Panc1 (cell line): ENCODE measurements around the gene ATF2. TPM values are rescaled to one million over a fixed set of nuclear protein-coding genes. Genes with fewer than 3 reads are reported as not detected.

Experiments used
- ATAC-seq: fragments of 200-7000 bp; cut with Tn5 transposase; 2 replicates; pipeline ENCODE4 v1.9.1; 2020; ENCODE audit warnings: mild to moderate bottlenecking, moderate library complexity
- BruUV-seq: library from RNA; stranded (reverse); fragments of 400-500 nt; replicated peaks from 2 replicates; lab custom pipeline; 2021; lab: Mats Ljungman, UMichigan
- CTCF ChIA-PET: fragments of 300-600 bp; sonication (Branson Sonifier 250); formaldehyde crosslinking; loops from one replicate; lab custom pipeline; 2022; ENCODE audit warnings: antibody characterized with exemption; lab: Charles Lee
- POLR2A ChIA-PET: fragments of 300-600 bp; sonication (Branson Sonifier 250); formaldehyde crosslinking; loops from one replicate; lab custom pipeline; 2022; ENCODE audit warnings: antibody characterized with exemption; lab: Charles Lee
- DNase-seq: peaks from one replicate; pipeline ENCODE4 v3.0.0-alpha.2; 2010; ENCODE audit warnings: low read depth, low spot score
- H3K27ac ChIP-seq: 2 replicates; pipeline ENCODE4 v1.5.1; 2011; ENCODE audit warnings: mild to moderate bottlenecking, low read length, inconsistent platforms
- H3K27me3 ChIP-seq: fragments of 200-500 bp; sonication (Bioruptor generic); 2 replicates; pipeline ENCODE4 v1.6.0; 2014; ENCODE audit warnings: low read length, inconsistent platforms; ENCODE audit not compliant: control insufficient read depth, insufficient read depth
- H3K36me3 ChIP-seq: fragments of 200-500 bp; sonication (Bioruptor generic); 2 replicates; pipeline ENCODE4 v1.5.1; 2014; ENCODE audit warnings: inconsistent platforms, mild to moderate bottlenecking, low read length, moderate library complexity; ENCODE audit not compliant: control insufficient read depth, insufficient read depth
- H3K4me1 ChIP-seq: 2 replicates; pipeline ENCODE4 v1.5.1; 2011; ENCODE audit warnings: inconsistent platforms, mild to moderate bottlenecking, low read length, moderate library complexity; ENCODE audit not compliant: control insufficient read depth, insufficient read depth
- H3K4me3 ChIP-seq, 2 experiments: 2 replicates each; pipeline ENCODE4 v1.5.1; 2011 to 2012; ENCODE audit warnings: low read depth in 2 of 2, low read length in 2 of 2, mild to moderate bottlenecking in 2 of 2, inconsistent platforms in 1 of 2, moderate library complexity in 1 of 2
- H3K9me3 ChIP-seq: fragments of 200-500 bp; sonication (Bioruptor generic); 2 replicates; pipeline ENCODE4 v1.5.1; 2014; ENCODE audit warnings: low read depth, mild to moderate bottlenecking, inconsistent platforms, low read length, moderate library complexity; ENCODE audit not compliant: control insufficient read depth, insufficient read depth
- POLR2AphosphoS5 ChIP-seq: IDR thresholded peaks from 2 replicates; pipeline ENCODE4 v1.6.1; 2012; ENCODE audit warnings: mild to moderate bottlenecking, low read depth, low read length, moderate library complexity
- SIN3A ChIP-seq: IDR thresholded peaks from 2 replicates; pipeline ENCODE4 v1.6.1; 2012; ENCODE audit warnings: low read depth, mild to moderate bottlenecking, low read length, moderate library complexity, borderline replicate concordance; ENCODE audit not compliant: insufficient read depth
- TCF7L2 ChIP-seq: IDR thresholded peaks from 2 replicates; pipeline ENCODE4 v1.6.1; 2011; ENCODE audit warnings: mild to moderate bottlenecking, low read depth, low read length, inconsistent platforms
- in situ Hi-C: cut with HindIII; loops from 2 replicates; pipeline ENCODE4 v1.10.0; 2016; ENCODE audit warnings: low sequenced_read_pairs, low pct_unique_long_range_greater_than_20kb
- intact Hi-C: fragments of 100-400 bp; cut with micrococcal nuclease; formaldehyde crosslinking; loops from one replicate; pipeline ENCODE4 v1.10.0; 2022; ENCODE audit not compliant: unreplicated experiment
- total RNA-seq: library from RNA; stranded (reverse); gene quantifications from one replicate; pipeline ENCODE4 v1.2.1, GENCODE V29; 2021; ENCODE audit not compliant: unreplicated experiment
- TF ChIP-seq, protein P1 (sequence below): fragments of 450-650 bp; IDR thresholded peaks from 2 replicates; pipeline ENCODE4 v1.5.1; 2017; ENCODE audit warnings: mild to moderate bottlenecking
- TF ChIP-seq, protein P2 (sequence below), 2 experiments: IDR thresholded peaks; 2 replicates each; pipeline ENCODE4 v1.6.1; 2011 to 2012; ENCODE audit warnings: low read depth in 2 of 2, control low read depth in 1 of 2, low read length in 1 of 2, mild to moderate bottlenecking in 1 of 2, moderate library complexity in 1 of 2; ENCODE audit not compliant: insufficient read depth in 1 of 2

Gene ATF2
- total RNA-seq, 1 experiment from 2014 or later: 61.8 TPM

DNA sequence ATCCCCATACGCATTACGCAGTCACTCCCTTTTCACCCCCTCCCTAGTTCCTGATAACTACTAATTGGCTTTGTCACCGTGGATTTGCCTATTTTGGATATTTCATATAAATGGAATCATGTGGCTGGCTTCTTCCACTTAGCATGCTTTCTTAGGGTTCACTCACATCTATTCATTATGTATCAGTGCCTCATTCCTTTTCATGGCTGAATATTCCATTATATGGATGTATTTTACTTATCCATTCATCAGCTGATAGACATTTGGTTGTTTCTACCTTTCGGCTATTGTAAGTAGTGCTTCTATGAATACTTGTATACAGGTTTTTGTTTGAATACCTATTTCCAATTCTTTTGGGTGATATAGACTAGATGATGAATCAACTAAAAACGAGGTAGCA, 8.6 kb upstream of the ATF2 start:
- in situ Hi-C loops: no loop called here
- TF ChIP-seq, protein P1, sequence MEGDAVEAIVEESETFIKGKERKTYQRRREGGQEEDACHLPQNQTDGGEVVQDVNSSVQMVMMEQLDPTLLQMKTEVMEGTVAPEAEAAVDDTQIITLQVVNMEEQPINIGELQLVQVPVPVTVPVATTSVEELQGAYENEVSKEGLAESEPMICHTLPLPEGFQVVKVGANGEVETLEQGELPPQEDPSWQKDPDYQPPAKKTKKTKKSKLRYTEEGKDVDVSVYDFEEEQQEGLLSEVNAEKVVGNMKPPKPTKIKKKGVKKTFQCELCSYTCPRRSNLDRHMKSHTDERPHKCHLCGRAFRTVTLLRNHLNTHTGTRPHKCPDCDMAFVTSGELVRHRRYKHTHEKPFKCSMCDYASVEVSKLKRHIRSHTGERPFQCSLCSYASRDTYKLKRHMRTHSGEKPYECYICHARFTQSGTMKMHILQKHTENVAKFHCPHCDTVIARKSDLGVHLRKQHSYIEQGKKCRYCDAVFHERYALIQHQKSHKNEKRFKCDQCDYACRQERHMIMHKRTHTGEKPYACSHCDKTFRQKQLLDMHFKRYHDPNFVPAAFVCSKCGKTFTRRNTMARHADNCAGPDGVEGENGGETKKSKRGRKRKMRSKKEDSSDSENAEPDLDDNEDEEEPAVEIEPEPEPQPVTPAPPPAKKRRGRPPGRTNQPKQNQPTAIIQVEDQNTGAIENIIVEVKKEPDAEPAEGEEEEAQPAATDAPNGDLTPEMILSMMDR: no peak
- TF ChIP-seq SIN3A: no peak
- TF ChIP-seq TCF7L2: no peak
- TF ChIP-seq POLR2AphosphoS5: no peak
- TF ChIP-seq, protein P2, sequence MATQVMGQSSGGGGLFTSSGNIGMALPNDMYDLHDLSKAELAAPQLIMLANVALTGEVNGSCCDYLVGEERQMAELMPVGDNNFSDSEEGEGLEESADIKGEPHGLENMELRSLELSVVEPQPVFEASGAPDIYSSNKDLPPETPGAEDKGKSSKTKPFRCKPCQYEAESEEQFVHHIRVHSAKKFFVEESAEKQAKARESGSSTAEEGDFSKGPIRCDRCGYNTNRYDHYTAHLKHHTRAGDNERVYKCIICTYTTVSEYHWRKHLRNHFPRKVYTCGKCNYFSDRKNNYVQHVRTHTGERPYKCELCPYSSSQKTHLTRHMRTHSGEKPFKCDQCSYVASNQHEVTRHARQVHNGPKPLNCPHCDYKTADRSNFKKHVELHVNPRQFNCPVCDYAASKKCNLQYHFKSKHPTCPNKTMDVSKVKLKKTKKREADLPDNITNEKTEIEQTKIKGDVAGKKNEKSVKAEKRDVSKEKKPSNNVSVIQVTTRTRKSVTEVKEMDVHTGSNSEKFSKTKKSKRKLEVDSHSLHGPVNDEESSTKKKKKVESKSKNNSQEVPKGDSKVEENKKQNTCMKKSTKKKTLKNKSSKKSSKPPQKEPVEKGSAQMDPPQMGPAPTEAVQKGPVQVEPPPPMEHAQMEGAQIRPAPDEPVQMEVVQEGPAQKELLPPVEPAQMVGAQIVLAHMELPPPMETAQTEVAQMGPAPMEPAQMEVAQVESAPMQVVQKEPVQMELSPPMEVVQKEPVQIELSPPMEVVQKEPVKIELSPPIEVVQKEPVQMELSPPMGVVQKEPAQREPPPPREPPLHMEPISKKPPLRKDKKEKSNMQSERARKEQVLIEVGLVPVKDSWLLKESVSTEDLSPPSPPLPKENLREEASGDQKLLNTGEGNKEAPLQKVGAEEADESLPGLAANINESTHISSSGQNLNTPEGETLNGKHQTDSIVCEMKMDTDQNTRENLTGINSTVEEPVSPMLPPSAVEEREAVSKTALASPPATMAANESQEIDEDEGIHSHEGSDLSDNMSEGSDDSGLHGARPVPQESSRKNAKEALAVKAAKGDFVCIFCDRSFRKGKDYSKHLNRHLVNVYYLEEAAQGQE (IDR thresholded peaks at IDR 0.05; ENCODE audit: insufficient read depth in 1 of 2, low read depth in 2 of 2, low read length in 1 of 2): no peak
- H3K36me3 ChIP-seq: peaks cover 41% of the 10 kb centered on the region
- peaks cover 10% of the 10 kb centered on the region; the same call in 1 of the 2 replicates for H3K4me1 ChIP-seq
- no peak overlapping the region for H3K27ac ChIP-seq
- no peak overlapping the region for H3K4me3 ChIP-seq
- CTCF ChIA-PET: no interaction called here
- H3K27me3 ChIP-seq: no peaks in the 10 kb centered on the region
- intact Hi-C loops: no loop called here
- BruUV-seq: no TSS peak
- POLR2A ChIA-PET: no interaction called here
- ATAC-seq: no peak
- H3K9me3 ChIP-seq: no peaks in the 10 kb centered on the region
- DNase-seq: no peak

DNA sequence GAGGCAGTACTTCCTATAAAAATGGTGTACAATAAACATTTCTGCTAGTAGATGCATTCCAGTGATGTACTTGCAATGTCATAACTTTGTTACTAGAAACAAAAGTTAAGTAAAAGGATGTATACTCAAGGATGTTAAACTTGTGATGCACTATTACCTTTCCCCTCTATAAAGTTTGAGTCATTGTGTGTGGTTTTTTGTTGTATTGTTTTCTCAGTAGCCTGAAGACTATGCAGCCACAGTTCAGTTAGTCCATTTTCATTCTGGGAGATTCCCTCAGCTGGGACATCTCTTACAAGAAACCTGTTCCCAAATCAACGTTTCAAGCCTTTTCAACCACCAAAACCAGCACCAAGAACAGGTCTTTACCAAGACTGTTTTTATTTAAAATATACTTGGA, 7.9 kb upstream of the ATF2 start:
- no peaks in the 10 kb centered on the region for H3K27me3 ChIP-seq
- BruUV-seq: no TSS peak
- H3K4me3 ChIP-seq: no peak overlapping the region
- TF ChIP-seq TCF7L2 (no peak), POLR2AphosphoS5 (no peak), SIN3A (no peak)
- TF ChIP-seq, protein P1: no peak
- TF ChIP-seq, protein P2 (IDR thresholded peaks at IDR 0.05; ENCODE audit: insufficient read depth in 1 of 2, low read depth in 2 of 2, low read length in 1 of 2): no peak
- H3K4me1 ChIP-seq: peaks cover 10% of the 10 kb centered on the region; the same call in 1 of the 2 replicates
- in situ Hi-C loops: no loop called here
- peaks cover 36% of the 10 kb centered on the region for H3K36me3 ChIP-seq
- intact Hi-C loops: no loop called here
- ATAC-seq (0 out of 2 replicates have a peak, but pooled peaks have one; percentile 54), DNase-seq (no peak)
- no peaks in the 10 kb centered on the region for H3K9me3 ChIP-seq
- H3K27ac ChIP-seq: no peak overlapping the region
- POLR2A ChIA-PET: no interaction called here
- CTCF ChIA-PET: no interaction called here
